AG09319 (cell line): ENCODE data around the gene PATZ1.

Experiments
- DNase-seq: peaks from one replicate; pipeline ENCODE4 v3.0.0-alpha.2; 2010; ENCODE audit warnings: low read depth; ENCODE audit errors: extremely low read depth
- CTCF ChIP-seq: IDR thresholded peaks from 2 replicates; pipeline ENCODE4 v1.5.1; 2011; ENCODE audit warnings: low read depth, mild to moderate bottlenecking, inconsistent platforms, low read length, moderate library complexity

Gene PATZ1

DNA sequence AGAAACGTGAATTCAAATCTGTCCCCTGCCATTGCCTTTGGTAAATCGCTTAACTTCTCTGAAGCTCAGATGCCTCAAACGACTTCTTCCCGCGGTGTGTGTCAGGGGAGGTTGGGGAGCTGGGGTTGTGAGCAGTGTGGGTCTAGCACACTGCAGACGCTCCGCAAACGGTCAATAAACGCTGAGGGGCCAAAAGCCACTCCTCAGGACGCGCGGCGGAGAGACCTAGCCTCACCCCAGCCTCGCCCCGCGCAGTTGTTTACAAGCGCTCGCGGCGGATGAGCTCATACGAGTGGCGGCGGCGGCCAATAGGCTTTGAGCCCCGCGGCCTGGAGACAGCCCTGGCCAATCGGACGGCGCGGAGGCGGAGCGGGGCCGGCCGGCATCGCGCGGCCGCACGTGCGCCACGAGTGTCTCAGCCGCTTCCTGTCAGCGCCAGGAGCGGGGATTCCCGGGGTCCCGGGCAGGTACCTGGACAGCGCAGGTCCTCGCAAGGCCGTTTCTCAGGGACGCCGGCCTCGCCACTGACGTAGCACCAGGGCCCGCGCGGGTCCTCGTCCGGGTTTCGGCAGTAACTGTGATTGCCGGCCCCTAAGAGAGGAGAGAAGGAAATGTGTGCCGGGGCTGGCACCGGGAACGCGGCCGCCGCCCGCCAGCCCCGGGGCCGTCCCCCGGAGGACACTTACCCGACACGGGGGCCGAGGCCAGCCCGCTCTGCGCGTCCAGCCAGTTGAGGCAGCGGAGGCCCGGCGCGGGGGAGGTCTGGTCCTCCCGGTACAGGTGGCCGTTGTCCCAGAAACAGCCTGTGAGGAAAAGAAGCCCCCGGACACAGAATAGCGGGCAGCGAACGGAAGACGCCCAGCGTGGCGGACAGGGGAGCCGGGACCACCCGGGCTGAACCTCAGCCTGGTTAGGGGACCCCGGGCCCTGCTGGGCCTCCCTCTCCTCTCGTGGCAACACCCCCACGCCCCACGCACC, 55.4 kb downstream of the PATZ1 start:
- DNase-seq, result peak; percentile 67
- TF ChIP-seq CTCF, result no peak

- no peak for TF ChIP-seq CTCF
- DNase-seq, result no peak
Observed at GRCh38 chr22:31289344-31289743, 56.8 kb downstream of the PATZ1 start.

DNA sequence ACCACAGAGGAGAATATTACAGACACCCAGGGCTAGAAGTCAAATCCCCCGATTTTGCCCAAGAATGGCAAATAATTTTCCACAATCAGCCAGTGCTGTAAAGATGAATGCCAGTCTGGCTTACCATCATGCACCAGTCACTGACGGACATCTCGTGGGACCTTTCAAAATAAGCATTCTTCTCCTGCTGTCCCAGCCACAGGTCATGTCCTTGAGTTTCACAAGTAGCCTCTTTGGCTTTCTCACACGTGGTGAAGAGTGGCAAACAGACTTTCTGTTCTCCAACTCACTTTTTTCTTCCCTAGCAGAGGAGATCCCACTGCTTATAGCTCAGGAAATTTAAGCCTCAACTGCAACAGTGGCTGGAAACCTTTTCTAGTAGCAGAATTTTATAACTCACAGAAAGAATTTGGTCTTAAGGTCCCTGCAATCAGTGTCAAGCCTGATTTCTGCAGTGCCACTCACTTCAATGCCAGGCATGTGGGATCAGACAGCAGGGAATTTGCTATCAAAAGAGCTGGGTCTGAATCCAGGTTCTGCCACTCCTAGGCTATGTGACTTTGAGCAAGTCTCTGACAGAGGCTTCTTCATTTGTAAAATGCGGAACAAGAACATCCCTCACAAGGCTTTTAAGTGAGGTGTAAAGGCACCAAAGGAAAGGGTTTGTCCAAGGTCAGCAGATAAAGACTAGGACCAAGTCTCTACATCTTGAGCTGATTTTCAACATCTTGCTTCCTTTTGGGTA, 57.5 kb downstream of the PATZ1 start:
- no peak for TF ChIP-seq CTCF
- no peak for DNase-seq

- TF ChIP-seq CTCF, result no peak
- no peak for DNase-seq
Observed at GRCh38 chr22:31287818-31288495, 58.2 kb downstream of the PATZ1 start.

GRCh38 chr22:31286360-31287255, 59.5 kb downstream of the PATZ1 start:
- TF ChIP-seq CTCF, result no peak
- DNase-seq, result no peak

- no peak for TF ChIP-seq CTCF
- no peak for DNase-seq
Observed at GRCh38 chr22:31284281-31285155, 61.6 kb downstream of the PATZ1 start.
